HPDE6-E6E7 (cell line): ENCODE results near the gene KCNA5.

Experiments used
- DNase-seq: peaks from one replicate; pipeline ENCODE4 v3.0.0; 2011; ENCODE audit warnings: missing footprints; ENCODE audit errors: extremely low spot score

KCNA5 gene

DNA sequence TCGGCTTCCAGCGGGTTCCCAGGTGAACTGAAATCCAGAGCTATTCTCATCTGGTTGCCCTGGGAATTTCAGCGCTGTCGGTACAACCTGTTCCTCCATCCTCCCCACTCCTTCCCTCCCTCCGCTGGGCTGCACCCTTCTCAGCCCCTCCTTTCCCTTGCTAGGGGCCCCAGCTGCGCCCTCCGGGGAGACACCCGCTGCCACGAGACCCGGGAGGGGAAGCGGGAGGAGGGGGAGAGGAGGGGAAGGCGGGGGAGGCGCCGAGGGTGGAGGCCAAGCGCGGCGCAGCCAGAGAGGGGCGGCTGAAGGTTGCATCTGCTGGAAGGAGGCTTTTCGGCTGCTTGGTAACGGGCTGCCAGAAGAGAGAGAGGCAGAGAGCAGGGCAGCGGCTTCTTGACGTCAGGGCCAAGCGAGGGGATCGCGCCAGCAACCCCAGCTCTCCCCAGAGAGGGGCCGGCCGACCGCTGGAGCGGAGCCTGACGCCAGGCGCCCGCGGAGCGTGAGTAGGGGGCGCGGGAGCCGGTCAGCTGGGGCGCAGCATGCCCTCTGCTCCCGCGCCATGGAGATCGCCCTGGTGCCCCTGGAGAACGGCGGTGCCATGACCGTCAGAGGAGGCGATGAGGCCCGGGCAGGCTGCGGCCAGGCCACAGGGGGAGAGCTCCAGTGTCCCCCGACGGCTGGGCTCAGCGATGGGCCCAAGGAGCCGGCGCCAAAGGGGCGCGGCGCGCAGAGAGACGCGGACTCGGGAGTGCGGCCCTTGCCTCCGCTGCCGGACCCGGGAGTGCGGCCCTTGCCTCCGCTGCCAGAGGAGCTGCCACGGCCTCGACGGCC, at the start of gene KCNA5:
KCNA5 (plus strand) TSS at position 291 of the 831 bp plus-strand sequence; CDS start at position 560, 269 bp downstream.
- DNase-seq = no peak

DNA sequence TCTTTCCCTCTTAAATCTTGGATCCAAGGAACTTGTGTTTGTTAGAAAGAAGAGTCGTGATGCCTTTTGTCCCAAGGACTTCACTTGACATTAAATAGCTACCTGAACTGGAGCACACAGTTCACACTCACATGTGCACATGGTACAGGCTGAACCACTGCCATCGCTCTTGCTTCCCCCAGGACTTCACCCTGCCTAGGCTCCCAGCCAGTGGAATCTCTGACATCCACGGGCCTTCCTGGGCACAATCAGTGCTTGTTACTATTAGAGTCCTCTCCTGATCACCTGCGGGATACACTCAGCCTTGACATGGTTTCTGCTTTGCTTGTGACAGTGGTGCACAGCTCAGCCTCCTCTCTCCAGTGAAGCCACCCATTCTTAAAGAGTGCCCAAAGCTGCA, 49.1 kb upstream of the KCNA5 start:
- DNase-seq = no peak

DNA sequence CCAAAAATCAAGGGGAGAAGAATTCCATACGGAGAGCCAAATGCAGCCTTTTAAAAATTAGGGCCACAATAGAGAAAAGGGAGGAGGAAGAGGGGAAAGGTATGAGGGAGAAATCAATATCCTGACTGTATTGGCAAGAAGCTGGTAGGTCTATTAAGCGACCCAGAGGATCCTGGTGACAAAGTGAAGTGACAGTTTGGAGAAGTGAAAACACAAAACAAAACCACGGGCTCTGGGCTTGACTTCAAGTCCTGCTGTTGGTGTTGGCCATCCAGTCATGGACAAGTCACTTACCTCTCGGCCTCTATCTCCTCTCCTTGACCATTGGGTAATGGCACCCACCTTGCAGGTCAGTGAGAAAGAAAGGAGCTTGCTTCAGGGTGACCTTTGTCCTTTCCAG, 47.0 kb upstream of the KCNA5 start:
- DNase-seq = no peak

DNA sequence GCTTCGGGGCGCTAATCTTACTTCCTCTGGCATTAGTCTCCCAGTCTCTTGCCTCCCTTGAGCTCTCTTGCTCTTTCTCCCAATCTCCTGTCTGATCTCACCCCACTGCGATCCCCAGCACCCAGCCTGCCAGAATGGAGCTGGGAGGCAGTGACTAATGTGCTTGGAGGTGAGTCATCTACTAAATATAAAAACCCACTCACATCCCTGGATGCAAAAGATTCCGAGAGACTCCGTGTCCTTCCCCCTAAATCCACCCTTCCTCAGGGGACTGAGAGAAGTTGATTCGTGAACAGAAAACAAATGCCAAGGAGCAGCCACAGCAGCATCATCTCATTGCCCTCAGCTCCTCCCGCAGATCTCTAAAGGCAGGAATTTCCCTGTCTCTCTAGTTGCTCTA, 45.7 kb upstream of the KCNA5 start:
- DNase-seq = no peak

DNA sequence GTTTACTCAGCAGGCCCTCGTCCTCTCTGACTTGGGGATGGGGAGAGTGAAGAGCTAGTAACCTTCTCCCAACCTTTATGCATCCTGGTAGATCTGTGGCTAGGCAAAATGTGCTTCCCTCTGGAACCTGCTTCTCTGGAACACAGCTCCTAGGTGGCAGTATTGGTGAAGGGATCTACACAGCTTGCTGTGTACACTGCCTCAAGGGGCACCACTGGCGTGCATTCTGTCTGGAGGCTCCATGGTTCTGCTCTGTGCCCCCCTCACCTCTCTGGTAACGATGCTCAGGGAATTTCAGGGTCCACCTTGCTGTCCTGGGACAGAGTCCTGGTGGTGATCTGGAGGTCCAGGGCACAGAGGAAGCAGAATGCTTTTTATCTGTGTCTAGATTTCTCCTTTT, 43.5 kb upstream of the KCNA5 start:
- DNase-seq = no peak

DNA sequence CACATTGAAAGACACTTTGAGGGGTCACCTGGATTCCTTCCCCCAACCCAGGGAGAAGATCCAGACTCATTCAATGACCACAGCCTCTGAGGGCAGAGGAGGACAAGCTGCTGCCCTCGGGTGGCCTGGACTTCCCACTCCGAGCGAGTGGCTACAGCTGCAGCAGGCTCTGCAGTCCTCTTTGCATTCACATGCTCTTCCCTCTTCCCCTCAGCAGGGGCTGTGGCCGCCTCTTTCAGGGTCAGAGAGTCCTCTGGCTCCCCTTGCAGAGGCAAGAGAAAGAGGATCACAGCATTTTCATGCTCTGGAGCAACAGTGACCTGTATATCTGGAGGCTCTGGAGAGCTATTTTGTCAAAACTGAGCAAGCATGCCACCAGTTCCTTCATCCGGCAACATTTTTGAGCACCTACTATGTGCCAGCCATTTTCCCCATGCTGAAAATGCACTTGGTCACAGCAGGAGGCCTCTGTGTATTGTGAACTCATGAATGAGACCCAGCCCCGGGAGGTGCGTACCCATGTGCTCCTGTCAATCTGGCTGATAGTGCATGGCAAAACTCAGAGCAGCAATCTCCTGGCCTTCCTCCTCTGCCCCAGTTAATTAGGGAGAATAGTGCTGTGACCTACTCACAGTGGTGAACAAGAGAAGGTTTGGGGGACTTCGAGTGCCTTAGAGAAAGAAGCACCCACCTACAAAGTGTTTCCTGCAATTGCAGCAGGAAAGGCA, 42.9 kb upstream of the KCNA5 start:
- DNase-seq = no peak

DNA sequence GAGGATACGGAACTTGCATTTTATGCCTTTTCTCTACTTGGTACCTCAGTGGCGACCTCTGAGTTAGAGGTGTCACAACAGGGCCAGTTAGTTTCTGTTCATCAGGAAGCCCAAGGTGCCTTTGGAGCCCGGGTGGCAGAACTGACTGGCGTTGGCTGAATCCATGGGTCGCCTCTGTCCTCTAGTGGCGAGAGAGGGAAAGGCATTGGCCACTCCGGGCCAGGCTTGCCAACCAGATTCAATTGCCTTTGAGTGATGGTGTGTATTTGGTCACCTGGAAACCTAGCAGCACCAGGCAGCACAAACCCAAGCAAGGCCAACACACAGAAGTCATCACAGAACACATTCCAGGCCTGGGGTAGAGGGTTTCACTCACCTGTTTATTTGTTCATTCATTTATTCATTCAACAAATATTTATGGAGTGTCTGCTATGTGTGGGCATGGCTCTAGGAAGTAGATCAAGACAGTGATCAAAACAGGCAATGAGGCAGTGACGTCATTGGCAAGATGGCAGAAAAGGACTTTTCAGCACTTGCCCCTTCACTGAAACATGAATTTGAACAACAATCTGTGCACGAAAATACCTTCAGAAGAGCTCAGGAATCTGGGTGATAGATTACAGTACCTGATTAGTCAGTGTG, 40.5 kb upstream of the KCNA5 start:
- DNase-seq = peak; percentile 29

DNA sequence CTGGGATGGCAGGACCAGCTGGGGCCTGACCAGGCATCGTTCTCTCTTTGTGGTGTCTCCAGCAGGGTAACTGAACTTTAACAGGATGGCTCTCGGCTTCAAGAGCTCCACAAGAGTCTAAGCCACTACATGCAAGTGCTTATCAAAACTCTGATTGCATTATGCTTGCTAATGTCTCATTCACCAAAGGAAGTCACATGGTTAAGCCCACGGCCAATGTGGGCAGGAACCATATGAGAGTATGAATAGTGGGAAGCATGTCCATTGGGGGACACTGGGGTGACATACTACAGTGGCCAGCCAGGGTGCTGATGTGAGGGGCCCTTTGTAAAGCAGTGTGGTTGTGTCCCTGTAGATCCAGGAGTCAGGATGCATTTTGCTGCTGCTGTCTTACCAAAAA, 35.0 kb upstream of the KCNA5 start:
- no peak for DNase-seq

DNA sequence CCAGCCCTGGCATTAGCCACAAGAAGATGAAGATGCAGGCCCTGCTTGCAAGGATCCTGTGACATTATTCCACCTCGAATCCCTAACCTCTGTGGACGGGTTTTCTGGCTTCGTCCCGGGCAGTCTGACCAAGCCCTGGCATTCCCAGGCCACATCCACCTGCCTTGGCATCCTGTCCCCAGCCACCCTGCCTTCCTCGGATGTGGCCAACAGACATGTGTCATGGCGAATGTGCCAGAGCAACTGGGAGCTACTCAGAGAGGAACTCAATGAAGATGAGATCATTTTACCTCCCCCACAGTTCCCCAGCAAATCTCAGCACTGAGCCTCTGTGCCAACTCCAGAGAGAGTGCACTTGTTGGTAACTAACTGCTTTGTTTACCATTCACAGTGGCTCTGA, 33.5 kb upstream of the KCNA5 start:
- no peak for DNase-seq

DNA sequence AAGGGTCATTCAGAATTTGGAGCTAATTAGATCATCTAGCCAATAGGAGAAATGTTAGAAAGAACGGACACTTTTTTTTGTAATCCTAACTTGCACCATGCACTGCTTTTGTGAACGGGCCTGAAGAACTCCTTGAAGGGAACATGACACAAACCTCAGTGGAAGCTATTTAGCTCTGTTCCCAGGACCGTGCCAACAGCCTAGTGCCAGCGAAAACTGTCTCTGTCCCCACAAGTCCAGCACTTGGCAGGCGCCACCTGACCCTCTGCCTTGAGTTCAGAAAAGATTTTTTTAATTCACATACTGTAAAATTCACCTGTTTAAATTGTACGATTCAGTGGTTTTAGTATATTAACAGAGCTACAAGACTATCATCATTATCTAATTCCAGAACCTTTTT, 31.3 kb upstream of the KCNA5 start:
- DNase-seq = no peak

DNA sequence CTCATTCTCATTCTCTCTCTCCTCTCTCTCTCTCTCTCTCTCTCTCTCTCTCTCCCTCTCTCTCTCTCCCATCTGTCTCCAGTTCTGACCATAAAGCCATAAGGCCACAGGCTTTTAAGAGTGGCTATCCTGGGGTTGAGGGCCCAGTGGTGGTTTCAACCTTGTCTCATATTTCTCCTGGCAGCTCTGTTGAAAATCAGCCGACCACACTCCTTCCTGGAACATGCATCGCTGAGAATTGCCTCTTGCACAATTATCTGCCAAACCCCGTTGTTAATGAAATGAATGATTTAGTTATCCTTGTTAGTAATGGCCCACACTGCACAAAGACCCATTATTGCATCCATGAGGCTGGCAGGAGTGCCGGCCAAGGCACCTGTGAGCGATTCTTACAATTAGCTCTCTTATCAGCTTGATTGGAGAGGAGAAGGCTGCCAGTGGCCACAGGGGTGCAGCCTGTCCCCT, 30.4 kb upstream of the KCNA5 start:
- no peak for DNase-seq

DNA sequence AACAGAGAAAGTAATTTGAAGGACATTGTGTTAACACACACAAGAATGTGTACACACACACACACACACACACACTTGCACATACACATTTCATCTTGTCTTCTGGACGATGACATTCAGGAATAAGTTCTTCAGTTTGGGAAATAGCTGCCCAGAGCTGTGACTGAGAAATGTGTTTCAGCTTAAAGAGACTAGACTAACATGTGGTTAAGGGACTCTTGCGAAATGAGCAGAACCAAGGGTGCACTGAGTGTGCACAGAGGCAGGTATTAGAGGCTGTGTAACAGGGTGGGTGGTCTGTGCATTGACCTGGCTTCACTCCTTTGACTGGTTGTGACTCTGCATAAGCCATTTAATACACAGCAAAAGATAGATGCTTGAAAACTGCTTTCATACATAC, 29.4 kb upstream of the KCNA5 start:
- DNase-seq = no peak

DNA sequence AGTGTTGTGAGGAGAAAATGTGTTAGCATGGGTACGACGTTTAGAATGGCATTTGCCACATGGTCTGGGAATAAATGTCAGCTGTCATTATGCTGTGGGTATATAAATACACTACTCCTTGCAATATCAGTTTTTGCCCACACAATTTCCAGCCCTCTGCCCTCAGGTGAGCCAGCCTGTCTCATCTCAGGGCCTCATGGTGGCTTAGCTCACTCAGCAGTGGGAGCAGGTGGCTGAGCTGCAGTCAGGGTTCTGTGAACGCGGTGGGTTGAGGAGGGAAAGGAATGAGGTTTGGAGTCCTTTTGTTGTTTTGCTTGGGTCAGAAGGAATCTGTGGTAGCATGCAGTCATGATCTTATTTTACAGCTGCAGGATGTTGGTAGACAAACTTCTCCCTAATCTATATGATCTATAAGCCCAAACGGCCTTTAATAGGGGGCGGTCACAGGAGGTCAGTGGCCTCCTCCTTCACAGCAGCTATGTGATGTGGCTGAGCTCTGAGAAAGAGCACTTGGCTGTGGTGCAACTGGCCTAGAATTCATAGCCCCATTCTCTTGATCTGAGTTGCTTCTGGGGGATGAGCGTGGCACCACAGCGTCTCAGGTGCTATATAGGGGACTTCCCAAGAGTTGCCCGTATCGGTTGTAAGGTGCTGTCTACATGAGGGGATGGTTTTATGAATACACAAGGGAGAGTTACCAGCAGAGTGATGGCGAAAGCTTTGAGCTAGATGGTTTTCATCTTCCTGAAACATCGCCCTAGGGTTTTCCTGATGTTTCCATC, 27.8 kb upstream of the KCNA5 start:
- DNase-seq = no peak

DNA sequence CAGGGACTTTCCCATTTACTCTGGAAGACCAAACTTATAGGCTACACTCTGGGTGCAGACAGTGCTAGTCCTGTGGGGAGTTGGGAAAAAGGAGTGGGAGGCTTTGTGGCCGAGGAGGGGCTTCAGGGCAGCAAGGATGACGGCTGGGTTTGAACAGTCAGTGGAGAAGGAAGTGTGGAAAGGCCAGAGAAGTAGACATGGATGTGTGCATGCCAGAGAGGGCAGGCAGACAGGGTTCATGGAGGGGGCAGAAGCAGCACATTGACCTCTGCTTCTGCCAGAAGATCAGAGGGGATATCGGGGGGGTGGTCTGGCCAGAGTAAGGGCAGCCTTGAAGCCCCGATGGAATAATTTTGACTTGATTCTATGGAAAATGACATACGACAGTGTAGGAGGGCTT, 27.2 kb upstream of the KCNA5 start:
- no peak for DNase-seq

DNA sequence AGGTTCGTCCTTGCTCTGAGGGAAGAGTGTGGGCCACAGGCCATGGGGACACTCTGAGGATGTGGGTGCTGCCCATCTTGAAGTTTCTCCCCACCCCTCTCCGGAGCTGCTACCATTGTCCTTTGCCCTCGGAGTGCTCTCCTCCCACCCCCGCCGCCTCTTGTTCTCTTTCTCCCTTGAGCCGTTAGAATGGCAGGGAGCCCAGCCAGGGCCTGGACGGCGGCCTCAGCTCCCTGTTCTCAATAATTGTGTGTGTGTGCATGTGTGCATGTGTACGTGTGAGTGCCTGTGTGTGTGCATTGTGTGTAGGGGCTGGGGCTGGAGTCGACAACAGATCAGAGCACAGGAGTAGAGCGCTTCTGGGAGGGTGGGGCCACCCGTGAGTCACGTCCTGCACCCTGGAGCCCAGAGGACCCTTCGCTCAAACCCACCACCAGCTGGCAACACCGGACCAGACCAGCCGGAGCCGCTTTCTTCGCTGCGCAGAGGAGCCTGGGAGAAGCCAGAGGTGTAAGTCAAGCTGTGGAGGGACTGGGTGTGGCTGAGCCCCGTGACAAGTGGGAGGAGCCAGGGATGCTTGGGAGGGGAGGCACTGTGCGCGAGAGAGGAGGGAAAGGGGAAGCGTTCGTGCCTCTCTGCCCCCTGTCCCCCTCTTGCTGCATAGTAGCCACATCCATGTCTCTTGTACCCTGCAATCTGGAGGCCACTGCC, 25.9 kb upstream of the KCNA5 start:
- DNase-seq = no peak

DNA sequence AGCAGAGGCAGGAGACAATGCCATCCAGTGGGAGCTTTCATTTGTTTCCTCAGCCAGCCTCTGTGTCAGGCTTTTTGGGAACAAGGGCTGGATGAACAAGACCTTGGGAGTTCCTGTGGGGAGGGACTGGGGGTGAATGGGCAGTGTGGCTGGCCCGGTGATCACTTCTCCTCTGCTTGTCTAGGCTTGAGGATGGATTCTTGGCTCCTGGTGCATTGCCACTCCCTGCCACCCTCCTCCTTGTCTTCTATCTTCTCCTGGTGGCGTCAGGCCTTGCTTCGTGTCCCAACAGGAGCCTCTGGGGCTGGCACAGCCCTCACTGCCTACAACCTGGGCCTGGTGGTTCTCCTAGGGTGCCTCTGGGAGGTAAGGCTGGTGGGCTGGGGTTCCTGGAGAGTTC, 25.0 kb upstream of the KCNA5 start:
- no peak for DNase-seq

DNA sequence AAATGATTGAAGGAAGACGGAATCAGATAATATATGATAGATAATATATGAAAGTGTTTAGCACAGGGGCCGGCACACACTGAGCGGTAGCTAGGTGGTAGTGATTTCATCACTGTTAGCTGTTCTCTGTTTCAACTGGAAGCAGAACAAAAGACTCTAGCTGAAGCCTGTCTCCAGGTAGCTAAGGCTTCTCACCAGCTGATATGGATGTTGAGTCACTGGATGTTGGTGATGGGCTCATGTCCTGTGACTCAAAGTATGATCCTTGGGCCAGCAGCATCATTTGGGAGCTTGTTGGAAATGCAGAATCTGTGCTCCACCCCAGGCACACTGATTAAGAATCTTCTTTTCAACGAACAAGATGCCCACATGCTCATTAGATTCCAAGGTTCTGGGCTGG, 21.7 kb upstream of the KCNA5 start:
- no peak for DNase-seq

DNA sequence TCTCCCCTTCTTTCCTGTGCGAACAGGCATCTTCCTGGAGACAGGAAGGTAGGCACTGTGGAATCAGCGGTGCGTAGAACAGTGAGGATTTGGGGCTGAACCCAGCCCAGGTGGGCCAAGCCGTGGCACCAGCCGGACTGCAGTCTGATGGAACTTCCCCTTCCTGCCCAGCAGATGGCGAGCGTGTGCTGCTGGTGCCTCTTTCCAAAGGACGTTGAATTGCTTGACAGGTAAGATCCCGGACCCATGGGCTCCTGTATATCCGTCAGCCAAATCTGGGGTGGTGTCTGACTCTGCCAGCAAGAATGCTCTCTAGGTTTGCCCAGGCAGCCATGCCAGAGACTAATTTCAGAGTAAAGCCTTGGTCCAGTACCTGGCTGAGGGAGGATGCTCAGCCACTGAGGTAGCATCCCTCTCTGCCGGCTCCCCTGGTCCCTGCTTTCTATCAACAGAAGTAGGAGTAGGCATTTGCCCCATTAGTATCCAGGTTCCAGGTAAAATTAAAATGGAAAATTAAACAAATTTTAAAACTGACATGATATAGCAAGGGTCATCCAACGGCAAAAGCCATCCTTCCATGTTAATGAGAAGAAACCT, 21.1 kb upstream of the KCNA5 start:
- DNase-seq = peak; percentile 36

DNA sequence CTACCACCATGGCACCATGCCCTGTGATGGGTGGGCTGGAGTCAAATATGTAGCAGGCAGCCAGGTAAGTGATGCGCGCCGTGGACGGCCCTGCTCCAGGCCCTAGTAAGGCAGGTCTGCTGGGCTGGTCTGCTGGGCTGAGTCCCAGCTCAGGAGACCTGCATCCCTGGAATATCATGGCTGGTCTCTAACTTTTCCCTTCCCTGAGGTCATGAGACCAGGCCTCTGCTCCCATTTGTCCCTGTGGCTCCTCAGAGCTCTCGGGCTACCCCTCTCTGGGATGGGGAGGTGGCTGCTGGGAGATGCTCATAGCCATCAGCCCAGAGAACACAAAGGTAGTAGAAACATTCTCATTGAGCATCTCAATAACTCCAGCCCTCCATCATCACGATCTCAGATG, 19.8 kb upstream of the KCNA5 start:
- no peak for DNase-seq

DNA sequence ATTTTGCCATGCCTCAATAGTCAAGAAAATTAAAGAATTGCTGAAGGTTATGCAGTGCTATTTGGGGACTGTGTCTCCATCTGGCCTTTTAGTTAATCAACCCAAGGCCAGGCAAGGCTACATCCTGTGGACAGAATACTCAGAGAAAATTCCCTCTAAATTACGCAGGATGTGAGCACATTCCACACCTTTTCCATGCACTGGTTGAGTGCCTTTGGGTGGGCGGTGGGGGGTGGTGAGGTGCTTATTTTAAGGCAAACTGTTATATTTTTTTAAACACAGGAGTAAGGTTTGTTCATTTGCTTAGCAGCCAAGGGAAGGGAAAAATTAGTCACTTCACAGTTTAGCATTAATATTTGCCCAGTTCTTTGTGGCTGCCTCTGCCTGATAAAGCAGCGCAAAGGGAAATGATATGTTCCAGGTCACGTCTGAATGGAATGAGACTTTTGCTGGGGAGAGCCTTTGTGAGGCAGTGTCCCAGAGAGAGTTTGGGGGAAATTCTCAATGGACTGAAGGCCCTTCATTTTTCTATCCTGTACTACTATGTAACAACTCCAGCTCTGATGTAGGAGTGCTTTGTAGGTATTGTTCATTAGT, 17.2 kb upstream of the KCNA5 start:
- DNase-seq = no peak
